ENCODE data around the gene RAPGEF6.
A peak's percentile ranks its signal among the peaks of the same experiment; 100 is the strongest.

The RAPGEF6 gene

GRCh38 chr5:131635684-131636572, 899 bp upstream of the RAPGEF6 start:
- CTCF ChIA-PET: no interaction called here
- peak overlapping the region; percentile 99 for H3K27ac ChIP-seq
- POLR2A ChIA-PET (ENCODE audit: low non-redundant PET): interaction anchor here (0.6 to 1.1 kb wide), 3 partner anchors 9 to 378 kb away, joined by 3 to 6 read pairs (median 3); no protein-coding TSS in a partner anchor
- TF ChIP-seq, protein P1, sequence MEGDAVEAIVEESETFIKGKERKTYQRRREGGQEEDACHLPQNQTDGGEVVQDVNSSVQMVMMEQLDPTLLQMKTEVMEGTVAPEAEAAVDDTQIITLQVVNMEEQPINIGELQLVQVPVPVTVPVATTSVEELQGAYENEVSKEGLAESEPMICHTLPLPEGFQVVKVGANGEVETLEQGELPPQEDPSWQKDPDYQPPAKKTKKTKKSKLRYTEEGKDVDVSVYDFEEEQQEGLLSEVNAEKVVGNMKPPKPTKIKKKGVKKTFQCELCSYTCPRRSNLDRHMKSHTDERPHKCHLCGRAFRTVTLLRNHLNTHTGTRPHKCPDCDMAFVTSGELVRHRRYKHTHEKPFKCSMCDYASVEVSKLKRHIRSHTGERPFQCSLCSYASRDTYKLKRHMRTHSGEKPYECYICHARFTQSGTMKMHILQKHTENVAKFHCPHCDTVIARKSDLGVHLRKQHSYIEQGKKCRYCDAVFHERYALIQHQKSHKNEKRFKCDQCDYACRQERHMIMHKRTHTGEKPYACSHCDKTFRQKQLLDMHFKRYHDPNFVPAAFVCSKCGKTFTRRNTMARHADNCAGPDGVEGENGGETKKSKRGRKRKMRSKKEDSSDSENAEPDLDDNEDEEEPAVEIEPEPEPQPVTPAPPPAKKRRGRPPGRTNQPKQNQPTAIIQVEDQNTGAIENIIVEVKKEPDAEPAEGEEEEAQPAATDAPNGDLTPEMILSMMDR (conservative IDR thresholded peaks at IDR 0.05; ENCODE audit: low read depth): no peak
- DNase-seq (ENCODE audit: low spot score): no peak

DNA sequence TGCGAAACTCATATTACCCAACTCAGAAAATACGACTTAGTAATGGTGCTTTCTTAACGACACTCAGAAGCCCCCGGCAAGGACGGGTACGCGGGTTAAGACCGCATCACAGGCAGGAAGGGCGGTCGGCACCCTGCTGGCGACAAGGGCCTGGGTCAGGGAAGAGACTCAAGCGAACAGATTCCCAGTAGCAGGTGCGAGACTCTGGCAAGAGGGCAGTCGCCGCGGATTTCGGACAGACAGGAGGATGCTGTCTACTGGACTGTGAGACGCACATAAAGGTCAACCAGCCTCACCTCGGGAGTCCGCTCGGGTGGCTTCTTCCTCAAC, 398 bp downstream of the RAPGEF6 start:
- H3K27ac ChIP-seq: peak overlapping the region; percentile 99
- ChIA-PET CTCF (no interaction called here), POLR2A (ENCODE audit: low non-redundant PET) (no interaction called here)
- TF ChIP-seq, protein P1 (conservative IDR thresholded peaks at IDR 0.05; ENCODE audit: low read depth): no peak
- peak; percentile 65 for DNase-seq (ENCODE audit: low spot score)

- CTCF ChIA-PET: no interaction called here
- TF ChIP-seq, protein P1 (conservative IDR thresholded peaks at IDR 0.05; ENCODE audit: low read depth): no peak
- POLR2A ChIA-PET (ENCODE audit: low non-redundant PET): no interaction called here
- H3K27ac ChIP-seq: peak overlapping the region; percentile 99
- DNase-seq (ENCODE audit: low spot score): no peak
These were observed 791 bp downstream of the RAPGEF6 start for GRCh38 chr5:131634238-131634637.

- CTCF ChIA-PET: no interaction called here
- POLR2A ChIA-PET (ENCODE audit: low non-redundant PET): no interaction called here
- no peak overlapping the region for H3K27ac ChIP-seq
- TF ChIP-seq, protein P1 (conservative IDR thresholded peaks at IDR 0.05; ENCODE audit: low read depth): no peak
- no peak for DNase-seq (ENCODE audit: low spot score)
These were observed 1.2 kb downstream of the RAPGEF6 start for GRCh38 chr5:131633830-131634229.

DNA sequence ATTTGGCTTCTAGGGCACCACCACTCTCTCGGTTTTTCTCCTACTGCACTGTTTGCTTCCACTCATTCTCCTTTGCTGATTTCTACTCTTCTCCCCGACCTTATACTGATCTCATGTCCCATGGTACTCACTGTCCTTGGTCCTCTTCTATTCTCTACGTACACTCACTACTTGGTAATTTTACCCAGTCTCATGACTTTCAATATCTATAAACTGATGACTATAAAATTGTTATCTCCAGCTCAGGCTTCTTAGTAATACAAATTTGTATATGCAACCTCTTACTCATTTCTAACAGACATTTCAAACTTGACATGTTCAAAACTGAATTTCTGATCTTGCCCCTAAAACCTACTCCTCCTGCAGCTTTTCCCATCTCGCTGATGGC, 4.1 kb downstream of the RAPGEF6 start:
- ChIA-PET POLR2A (ENCODE audit: low non-redundant PET) (no interaction called here), CTCF (interaction anchor here (0.7 to 1.2 kb wide), 2 partner anchors 40 to 42 kb away, joined by 3 read pairs; no protein-coding TSS in a partner anchor)
- DNase-seq (ENCODE audit: low spot score): no peak
- no peak overlapping the region for H3K27ac ChIP-seq
- TF ChIP-seq, protein P1 (conservative IDR thresholded peaks at IDR 0.05; ENCODE audit: low read depth): no peak

GRCh38 chr5:131630208-131630962, 4.6 kb downstream of the RAPGEF6 start:
- TF ChIP-seq, protein P1 (conservative IDR thresholded peaks at IDR 0.05; ENCODE audit: low read depth): no peak
- CTCF ChIA-PET: interaction anchor here (0.7 to 1.3 kb wide), 2 partner anchors 40 to 41 kb away, joined by 3 to 5 read pairs; no protein-coding TSS in a partner anchor
- no peak for DNase-seq (ENCODE audit: low spot score)
- no peak overlapping the region for H3K27ac ChIP-seq
- POLR2A ChIA-PET (ENCODE audit: low non-redundant PET): no interaction called here

Data from RWPE1 (cell line).